GM19099 (cell line): ENCODE results near the gene GNAI2.

ENCODE experiments used
- POLR2A ChIP-seq: IDR thresholded peaks from 3 replicates; pipeline ENCODE4 v1.6.1; 2011; ENCODE audit warnings: low read depth; ENCODE audit not compliant: insufficient read length; ENCODE audit errors: extremely low read depth

Gene GNAI2

DNA sequence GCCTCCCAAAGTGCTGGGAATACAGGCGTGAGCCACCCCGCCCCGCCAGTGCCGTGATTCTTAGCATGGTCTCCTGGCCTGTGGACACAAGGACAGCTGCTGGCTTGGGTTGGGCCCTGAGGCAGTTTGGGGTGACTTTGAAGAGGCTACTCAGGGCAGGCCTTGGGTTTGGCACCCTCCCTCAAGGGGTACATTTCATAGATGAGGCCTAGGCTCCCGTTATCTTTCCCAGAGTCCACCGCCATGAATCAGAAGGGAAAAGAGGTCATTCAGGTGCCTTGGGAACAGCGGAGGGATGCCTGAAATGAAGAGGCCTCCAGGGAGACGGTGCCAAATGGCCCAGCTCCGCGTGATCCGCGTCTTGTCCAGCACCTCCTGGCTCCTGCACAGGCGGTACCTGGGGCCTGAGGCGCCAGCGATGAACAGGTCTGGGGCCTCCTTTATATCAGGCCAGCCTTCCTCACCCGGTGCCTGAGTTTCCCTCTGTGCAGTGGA, 9.3 kb downstream of the GNAI2 start:
- no peak for TF ChIP-seq POLR2A

- TF ChIP-seq POLR2A, result no peak
These were observed 10.0 kb downstream of the GNAI2 start for GRCh38 chr3:50245831-50246516.

DNA sequence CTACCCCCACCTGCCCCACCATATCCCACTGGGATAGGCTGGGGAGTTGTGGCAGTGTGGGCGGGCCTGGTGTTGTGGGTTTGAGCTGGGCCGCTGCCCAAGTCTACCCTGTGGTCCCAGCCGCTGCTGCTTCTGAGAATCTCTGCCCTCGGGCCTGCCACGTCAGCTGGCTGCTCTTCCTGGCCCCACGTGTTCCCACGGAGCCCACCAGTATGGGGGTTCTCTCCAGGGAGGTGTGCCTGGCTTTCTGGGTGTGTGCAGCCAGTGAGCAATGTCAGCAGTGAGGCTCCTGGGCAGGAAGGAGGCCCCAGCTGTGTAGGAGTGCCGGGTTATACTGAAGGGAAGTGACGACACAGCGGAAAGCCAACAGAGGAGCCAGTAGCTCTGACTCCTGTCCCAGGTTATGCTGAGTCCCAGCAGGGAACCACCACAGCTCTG, 10.5 kb downstream of the GNAI2 start:
- TF ChIP-seq POLR2A, result no peak

GRCh38 chr3:50248387-50248786, 12.4 kb downstream of the GNAI2 start:
- no peak for TF ChIP-seq POLR2A

- no peak for TF ChIP-seq POLR2A
These were observed 13.5 kb downstream of the GNAI2 start for GRCh38 chr3:50249457-50249856.

DNA sequence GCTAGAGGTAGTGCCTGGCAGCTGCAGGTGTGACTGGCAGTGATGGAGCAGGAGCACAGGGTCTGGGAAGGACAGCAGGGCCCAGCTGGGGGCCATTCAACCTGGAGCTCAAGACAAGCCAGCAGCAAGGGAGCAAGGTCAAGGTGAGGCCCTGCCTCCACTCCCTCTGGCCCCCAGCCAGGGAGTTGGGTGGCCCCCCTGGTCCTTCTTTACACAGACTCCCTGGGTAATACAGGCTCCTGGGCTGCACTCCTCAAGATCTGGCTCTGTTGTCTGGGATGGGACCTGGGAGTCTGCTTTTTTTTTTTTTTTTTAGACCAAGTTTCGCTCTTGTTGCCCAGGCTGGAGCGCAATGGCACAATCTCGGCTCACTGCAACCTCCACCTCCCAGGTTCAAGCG, 14.5 kb downstream of the GNAI2 start:
- TF ChIP-seq POLR2A, result no peak

DNA sequence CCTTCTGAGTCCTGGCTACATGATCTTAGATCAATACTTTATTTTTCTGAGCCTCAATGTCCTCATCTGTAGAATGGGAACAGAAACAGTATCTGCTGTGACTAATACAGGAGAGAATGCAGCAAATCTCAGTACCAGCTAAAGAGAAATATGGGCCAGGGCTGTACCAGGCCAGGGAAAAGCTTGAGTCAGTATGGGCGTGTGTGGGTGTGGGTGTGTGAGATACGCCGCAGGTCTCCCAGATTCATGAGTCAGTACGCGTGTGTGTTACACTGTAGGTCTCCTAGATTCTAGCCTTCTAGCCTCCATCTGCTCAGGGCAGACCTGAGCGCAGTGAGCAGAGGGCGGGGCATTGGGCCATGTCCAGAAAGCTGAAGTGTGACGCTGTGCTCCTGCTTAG, 15.2 kb downstream of the GNAI2 start:
- TF ChIP-seq POLR2A, result no peak

GRCh38 chr3:50254577-50255250, 18.7 kb downstream of the GNAI2 start:
- no peak for TF ChIP-seq POLR2A

DNA sequence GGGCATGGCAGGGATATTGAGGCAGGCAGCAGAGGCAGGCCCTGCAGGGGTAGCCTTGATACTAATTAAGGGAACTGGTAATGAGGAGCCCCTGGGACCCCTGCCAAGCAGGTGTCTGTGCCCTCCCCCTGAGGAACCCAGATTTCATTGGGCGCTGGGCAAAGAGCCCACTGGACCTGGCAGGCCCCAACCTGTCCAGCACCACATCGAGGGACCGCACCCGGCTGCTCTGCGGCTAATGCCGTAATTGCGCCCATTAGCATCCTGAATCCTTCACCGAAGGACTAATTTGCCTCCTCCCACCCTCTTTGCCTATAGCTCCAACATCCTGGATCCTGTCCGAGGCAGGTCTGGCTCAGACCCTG, 19.2 kb downstream of the GNAI2 start:
- TF ChIP-seq POLR2A, result no peak

- no peak for TF ChIP-seq POLR2A
These were observed 21.2 kb downstream of the GNAI2 start for GRCh38 chr3:50256978-50257890.

DNA sequence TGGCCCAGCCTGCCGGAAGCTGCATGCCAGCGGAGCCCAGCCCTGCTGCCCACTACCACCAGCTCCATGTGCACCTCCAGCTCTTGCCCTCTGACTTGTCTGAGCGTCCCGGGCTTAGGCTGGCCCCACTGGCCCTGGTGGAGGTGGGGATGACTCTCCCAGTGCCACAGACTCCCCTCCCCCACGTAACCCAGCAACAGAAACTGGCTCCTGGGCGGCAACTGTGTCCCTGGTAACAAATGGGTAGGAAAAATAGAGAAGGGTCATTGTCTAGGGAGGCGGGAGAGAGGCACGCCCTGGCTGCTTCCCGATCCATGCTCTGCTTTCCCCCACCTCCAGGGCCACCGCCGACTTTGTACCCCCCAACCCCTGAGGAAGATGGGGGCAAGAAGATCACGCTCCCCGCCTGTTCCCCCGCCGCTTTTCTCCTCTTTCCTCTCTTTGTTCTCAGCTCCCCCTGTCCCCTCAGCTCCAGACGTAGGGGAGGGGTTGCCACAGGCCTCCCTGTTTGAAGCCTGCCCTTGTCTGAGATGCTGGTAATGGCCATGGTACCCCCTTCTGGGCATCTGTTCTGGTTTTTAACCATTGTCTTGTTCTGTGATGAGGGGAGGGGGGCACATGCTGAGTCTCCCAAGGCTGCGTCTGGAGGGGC, 22.2 kb downstream of the GNAI2 start:
- no peak for TF ChIP-seq POLR2A

DNA sequence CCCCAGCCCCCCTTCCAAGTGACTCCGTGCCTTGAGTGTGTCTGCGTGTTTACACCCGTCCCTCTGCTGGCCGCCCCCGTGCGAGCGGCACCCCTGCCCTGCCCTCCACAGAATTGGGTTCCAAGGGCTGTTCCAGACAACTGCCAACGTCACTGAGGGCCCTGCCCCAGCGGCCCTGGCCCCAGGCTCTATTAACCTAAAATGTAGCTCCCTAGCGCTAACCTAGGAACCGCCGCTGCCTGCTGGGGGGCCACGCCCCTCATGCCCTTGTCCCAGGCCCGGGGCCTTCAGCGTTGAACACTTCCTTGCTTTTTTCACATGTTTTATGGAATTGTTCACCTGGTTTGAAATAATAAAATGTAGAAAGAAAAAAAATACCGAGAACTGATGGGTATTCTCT, 23.0 kb downstream of the GNAI2 start:
- TF ChIP-seq POLR2A, result no peak

DNA sequence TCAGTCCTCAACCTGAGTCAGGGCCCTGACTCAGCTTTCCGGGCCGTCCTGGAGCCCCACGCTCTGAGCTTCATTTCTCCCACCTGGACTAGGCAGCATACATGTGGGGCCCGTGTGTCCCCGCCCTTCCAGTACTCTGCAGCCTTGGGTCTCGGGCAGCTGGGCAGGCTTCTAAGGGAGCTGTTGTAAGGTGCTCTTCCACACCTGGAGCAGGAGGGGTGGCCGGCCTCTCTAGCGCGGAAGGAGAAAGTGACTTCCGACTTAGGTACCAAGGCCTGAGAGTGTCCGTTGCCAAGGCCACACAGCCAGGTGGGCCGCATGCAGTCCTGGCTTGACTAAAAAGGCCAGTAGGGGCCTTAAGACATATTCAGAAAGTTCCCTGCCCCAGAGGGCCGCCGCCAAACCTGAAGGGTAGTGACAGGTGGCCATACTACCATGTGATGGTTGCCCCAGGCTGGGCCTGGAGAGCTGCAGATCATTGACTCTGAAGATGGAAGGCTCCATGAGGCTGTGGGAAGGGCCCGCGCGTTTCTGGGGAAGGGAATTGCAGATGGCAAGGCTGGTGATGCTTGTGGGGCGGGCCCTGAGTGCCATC, 23.5 kb downstream of the GNAI2 start:
- no peak for TF ChIP-seq POLR2A

DNA sequence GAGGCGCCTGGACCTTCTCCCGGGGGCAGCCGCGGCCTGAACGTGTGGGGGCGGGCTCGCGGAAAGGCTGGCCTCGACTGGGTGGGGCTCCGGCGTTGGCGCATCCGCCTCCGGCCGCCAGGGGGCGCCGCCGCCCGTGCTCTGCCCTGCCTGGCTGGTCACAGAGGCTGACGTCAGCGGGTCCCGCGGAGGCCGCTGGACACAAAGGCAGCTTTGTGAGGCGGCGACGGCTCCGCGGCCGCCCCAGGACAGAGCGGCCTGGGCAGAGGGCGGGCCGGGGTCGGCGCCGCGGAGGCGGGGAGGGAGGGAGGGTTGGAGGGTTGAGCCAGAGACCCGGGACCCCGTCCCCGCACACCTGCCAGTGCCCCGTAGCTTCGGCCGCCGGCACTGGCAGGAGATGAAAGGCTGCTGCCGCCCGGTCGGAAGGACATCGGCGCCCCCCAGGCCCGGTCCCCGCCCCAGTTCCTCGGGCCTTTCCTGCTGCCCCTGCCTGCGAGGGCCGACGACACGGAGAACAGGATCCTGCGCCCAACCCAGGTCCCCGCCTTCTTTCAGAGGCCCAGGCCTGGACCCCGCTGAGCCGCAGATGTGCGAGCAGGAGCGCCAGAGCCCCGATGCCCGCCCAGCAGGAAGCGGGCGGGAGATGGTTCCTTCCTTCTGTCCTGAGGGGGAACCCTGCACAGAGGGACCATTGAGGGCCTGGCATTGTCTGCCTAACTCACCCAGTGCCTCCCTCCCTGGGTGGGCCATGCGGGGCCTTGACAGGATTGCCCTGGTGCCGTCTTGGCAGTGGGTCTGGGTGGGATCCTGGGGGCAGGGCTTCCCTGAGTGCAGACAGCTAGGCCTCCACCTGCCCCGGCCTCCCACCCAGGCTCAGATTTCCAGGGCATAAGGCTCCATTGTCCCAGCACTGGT, 24.3 kb downstream of the GNAI2 start:
- peak; percentile 46 for TF ChIP-seq POLR2A

DNA sequence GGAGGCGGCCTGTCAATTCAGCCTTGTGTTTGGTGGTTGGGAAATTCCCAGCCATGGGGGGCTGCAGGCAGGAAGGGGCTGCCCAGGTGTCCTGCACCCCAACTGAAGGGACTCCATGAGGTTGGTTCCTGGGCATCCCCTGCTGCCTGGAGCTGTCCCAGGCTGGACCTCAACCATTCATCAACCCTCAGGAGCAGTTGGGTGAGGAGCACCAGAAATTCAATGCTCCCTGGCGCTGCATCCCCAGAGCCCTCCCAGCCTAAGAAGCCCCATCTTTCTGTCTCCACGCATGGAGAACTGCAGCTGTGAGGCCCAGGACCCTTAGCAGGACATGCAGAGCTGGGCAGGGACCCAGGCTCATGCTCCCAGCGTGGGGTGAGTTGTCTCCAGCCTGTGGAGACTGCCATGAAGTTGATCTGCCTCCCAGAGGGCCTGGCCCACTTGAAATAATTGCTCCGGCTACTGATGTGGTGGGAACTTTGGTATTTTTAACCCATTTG, 25.0 kb downstream of the GNAI2 start:
- TF ChIP-seq POLR2A, result no peak
